Hematopoietic multipotent progenitor cell treated with erythropoietin and hydrocortisone succinate and interleukin-3 and kit ligand, for 6 days (in vitro differentiated cells): Measurements from ENCODE around the gene SUGP2.

Experiments
- DNase-seq: peaks from one replicate; pipeline ENCODE4 v3.0.0-alpha.2; 2015

The SUGP2 gene

GRCh38 chr19:19059018-19059836 is 25.9 kb upstream of the SUGP2 start:
- peak; percentile 35 for DNase-seq

- DNase-seq = no peak
Measured at GRCh38 chr19:19057720-19058119, 24.4 kb upstream of the SUGP2 start.

- DNase-seq = no peak
Measured at GRCh38 chr19:19057317-19057716, 24.0 kb upstream of the SUGP2 start.

GRCh38 chr19:19056636-19057275 is 23.4 kb upstream of the SUGP2 start:
- no peak for DNase-seq

GRCh38 chr19:19055701-19056100 is 22.4 kb upstream of the SUGP2 start:
- DNase-seq = no peak

GRCh38 chr19:19054939-19055440 is 21.7 kb upstream of the SUGP2 start:
- DNase-seq = no peak

GRCh38 chr19:19054315-19054938 is 21.1 kb upstream of the SUGP2 start:
- no peak for DNase-seq

GRCh38 chr19:19053508-19054314 is 20.4 kb upstream of the SUGP2 start:
- peak; percentile 84 for DNase-seq

- DNase-seq = no peak
Measured at GRCh38 chr19:19052921-19053320, 19.6 kb upstream of the SUGP2 start.

- no peak for DNase-seq
Measured at GRCh38 chr19:19051478-19052213, 18.3 kb upstream of the SUGP2 start.

GRCh38 chr19:19050731-19051130 is 17.4 kb upstream of the SUGP2 start:
- no peak for DNase-seq

GRCh38 chr19:19050104-19050503 is 16.8 kb upstream of the SUGP2 start:
- no peak for DNase-seq

GRCh38 chr19:19049406-19049805 is 16.1 kb upstream of the SUGP2 start:
- no peak for DNase-seq

GRCh38 chr19:19043881-19044280 is 10.6 kb upstream of the SUGP2 start:
- no peak for DNase-seq

GRCh38 chr19:19043481-19043880 is 10.2 kb upstream of the SUGP2 start:
- no peak for DNase-seq

- DNase-seq = no peak
Measured at GRCh38 chr19:19042732-19043280, 9.5 kb upstream of the SUGP2 start.

- no peak for DNase-seq
Measured at GRCh38 chr19:19040417-19040816, 7.1 kb upstream of the SUGP2 start.

GRCh38 chr19:19039901-19040300 is 6.6 kb upstream of the SUGP2 start:
- peak; percentile 53 for DNase-seq

GRCh38 chr19:19034204-19034624 is 897 bp upstream of the SUGP2 start:
- peak; percentile 98 for DNase-seq

GRCh38 chr19:19033176-19033425 is 216 bp downstream of the SUGP2 start:
- DNase-seq = no peak

GRCh38 chr19:19032420-19033175 is 719 bp downstream of the SUGP2 start:
- peak; percentile 96 for DNase-seq
